ENCODE data around the gene PLBD2. TPM values are rescaled to one million over a fixed set of nuclear protein-coding genes. Genes with fewer than 3 reads are reported as not detected.

PLBD2 gene
- total RNA-seq, 1 donor from 2014 or later: 44.8 TPM

DNA sequence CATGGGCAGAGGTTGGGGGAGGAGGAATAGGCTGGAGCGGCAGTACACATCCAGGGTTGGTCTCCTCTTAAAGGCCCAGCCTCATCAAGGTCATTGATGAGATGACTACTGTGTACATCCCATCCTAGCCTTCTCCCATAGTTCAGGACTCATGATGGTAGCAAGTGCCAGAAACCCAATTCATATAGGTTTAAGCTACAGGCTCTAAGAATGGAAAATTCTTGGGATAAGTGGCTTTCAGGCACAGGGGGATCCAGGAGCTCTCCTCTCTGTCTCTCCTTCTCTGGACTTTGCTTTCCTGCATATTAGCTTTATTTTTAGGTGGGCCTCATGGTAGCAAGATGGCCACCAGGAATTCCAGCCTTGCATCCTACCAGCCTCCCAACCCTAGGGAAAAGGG lies 70.1 kb downstream of the PLBD2 start:
- intact Hi-C loops (cut with DNase I): no loop called here
- H3K9me3 ChIP-seq: no peaks in the 10 kb centered on the region
- no peak overlapping the region for H3K4me3 ChIP-seq
- no peaks in the 10 kb centered on the region for H3K36me3 ChIP-seq
- H3K4me1 ChIP-seq: peaks cover 3% of the 10 kb centered on the region
- ATAC-seq: no peak
- no peak overlapping the region for H3K27ac ChIP-seq
- DNase-seq: no peak
- TF ChIP-seq, protein P1, sequence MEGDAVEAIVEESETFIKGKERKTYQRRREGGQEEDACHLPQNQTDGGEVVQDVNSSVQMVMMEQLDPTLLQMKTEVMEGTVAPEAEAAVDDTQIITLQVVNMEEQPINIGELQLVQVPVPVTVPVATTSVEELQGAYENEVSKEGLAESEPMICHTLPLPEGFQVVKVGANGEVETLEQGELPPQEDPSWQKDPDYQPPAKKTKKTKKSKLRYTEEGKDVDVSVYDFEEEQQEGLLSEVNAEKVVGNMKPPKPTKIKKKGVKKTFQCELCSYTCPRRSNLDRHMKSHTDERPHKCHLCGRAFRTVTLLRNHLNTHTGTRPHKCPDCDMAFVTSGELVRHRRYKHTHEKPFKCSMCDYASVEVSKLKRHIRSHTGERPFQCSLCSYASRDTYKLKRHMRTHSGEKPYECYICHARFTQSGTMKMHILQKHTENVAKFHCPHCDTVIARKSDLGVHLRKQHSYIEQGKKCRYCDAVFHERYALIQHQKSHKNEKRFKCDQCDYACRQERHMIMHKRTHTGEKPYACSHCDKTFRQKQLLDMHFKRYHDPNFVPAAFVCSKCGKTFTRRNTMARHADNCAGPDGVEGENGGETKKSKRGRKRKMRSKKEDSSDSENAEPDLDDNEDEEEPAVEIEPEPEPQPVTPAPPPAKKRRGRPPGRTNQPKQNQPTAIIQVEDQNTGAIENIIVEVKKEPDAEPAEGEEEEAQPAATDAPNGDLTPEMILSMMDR (IDR thresholded peaks at IDR 0.05): no peak
- no peaks in the 10 kb centered on the region for H3K27me3 ChIP-seq (ENCODE audit: low read depth)

DNA sequence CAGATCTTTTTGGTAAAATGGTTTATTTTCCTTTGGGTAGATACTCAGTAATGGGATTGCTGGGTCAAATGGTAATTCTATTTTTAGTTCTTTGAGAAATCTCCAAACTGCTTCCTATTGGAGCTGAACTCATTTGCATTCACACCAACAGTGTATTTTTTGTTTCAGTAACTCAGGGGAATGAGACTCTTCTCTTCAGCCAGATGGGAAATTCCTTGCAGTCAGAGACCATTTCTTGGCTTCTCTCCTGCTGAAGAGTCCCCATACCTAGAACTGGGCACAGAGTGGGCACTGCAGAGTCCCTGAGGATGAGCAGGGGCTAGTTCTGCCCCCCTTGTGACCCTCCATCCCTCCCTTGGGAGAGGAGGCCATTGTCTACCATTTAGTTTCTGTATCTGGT lies 74.6 kb downstream of the PLBD2 start:
- Histone ChIP-seq H3K36me3 (no peaks in the 10 kb centered on the region), H3K4me1 (no peaks in the 10 kb centered on the region), H3K4me3 (no peak overlapping the region), H3K9me3 (no peaks in the 10 kb centered on the region), H3K27ac (no peak overlapping the region), H3K27me3 (ENCODE audit: low read depth) (no peaks in the 10 kb centered on the region)
- intact Hi-C loops (cut with DNase I): no loop called here
- TF ChIP-seq, protein P1 (IDR thresholded peaks at IDR 0.05): no peak
- no peak for ATAC-seq
- no peak for DNase-seq

DNA sequence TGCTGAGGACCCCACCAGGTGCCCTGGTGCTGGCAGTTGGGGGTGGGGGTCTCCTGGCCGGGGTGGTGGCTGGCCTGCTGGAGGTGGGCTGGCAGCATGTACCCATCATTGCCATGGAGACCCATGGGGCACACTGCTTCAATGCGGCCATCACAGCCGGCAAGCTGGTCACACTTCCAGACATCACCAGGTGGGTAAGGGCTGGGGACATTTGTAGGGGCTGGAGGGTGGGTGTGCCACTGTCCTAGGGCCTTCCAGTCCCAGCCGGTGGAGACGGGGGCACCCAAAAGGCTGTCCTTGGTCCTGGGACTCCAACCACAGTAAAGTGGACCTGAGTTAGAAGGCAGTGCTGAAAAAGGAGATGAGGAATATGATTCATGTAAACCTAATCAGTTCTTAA lies 77.0 kb downstream of the PLBD2 start:
- Histone ChIP-seq H3K4me3 (no peak overlapping the region), H3K4me1 (no peaks in the 10 kb centered on the region), H3K27ac (no peak overlapping the region), H3K36me3 (no peaks in the 10 kb centered on the region), H3K9me3 (no peaks in the 10 kb centered on the region), H3K27me3 (ENCODE audit: low read depth) (no peaks in the 10 kb centered on the region)
- ATAC-seq (no peak), DNase-seq (no peak)
- intact Hi-C loops (cut with DNase I): no loop called here
- TF ChIP-seq, protein P1 (IDR thresholded peaks at IDR 0.05): no peak

DNA sequence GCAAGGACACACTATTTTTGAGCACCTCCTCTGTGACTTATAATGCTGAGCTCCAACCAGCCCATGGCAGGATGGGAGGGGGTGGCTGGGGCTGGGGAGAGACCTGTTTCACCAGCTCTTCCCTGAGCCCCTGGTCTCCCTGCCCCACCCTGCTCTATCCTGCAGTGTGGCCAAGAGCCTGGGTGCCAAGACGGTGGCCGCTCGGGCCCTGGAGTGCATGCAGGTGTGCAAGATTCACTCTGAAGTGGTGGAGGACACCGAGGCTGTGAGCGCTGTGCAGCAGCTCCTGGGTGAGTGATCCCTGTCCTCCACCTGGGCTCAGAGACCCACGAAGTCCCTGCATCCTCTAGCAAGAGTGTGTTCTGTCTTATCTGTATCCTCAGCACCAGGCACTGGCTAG lies 78.2 kb downstream of the PLBD2 start:
- DNase-seq (no peak), ATAC-seq (no peak)
- TF ChIP-seq, protein P1 (IDR thresholded peaks at IDR 0.05): no peak
- intact Hi-C loops (cut with DNase I): no loop called here
- no peaks in the 10 kb centered on the region for H3K36me3 ChIP-seq
- no peak overlapping the region for H3K4me3 ChIP-seq
- H3K9me3 ChIP-seq: no peaks in the 10 kb centered on the region
- H3K27me3 ChIP-seq (ENCODE audit: low read depth): peaks cover under 1% of the 10 kb centered on the region
- H3K4me1 ChIP-seq: no peaks in the 10 kb centered on the region
- no peak overlapping the region for H3K27ac ChIP-seq

DNA sequence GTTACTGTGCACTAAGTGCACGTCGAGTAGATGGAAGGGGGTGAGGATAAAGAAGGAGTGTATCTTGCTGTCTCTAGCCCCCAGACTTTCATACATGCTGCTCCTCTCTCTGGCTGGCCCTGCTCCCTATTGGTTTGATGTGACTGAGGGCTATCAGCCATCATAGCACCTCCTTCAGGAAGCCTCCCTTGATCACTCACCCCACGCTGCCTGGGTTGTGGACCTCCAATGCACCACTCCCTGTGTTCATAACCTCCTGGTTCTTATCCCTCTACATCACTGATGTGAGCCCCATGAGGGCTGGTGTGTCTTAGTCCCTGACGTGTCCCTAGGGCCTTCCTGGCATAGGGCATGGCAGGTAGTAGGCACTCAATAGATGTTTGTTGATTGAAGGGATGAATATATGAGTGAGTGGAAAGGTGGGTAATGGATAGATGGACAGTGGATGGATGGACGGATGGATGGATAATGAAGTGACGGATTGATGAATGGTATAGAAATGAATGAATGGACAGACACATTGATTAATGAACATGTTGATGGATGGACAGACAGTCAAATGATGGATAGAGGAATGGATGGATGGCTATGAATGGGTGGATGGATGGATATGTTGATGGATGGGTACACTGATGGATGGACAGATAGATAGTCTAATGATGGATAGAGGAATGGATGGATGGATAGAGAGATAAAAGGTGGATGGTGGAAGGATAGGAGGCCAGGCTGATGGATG lies 78.8 kb downstream of the PLBD2 start:
- ATAC-seq (no peak), DNase-seq (no peak)
- no peak overlapping the region for H3K4me3 ChIP-seq
- no peaks in the 10 kb centered on the region for H3K4me1 ChIP-seq
- no peak overlapping the region for H3K27ac ChIP-seq
- peaks cover 7% of the 10 kb centered on the region for H3K27me3 ChIP-seq (ENCODE audit: low read depth)
- TF ChIP-seq, protein P1 (IDR thresholded peaks at IDR 0.05): no peak
- no peaks in the 10 kb centered on the region for H3K9me3 ChIP-seq
- H3K36me3 ChIP-seq: no peaks in the 10 kb centered on the region
- intact Hi-C loops (cut with DNase I): no loop called here

Data from lower lobe of right lung (tissue), 2 donors.